ENCODE measurements around the gene RXRA.

GRCh38 chr9:134401391-134401790, 75.1 kb downstream of the RXRA start:
- TF ChIP-seq CTCF (IDR thresholded peaks at IDR 0.05) (no peak), POLR2A (IDR thresholded peaks at IDR 0.05) (no peak)

Data from thyroid gland (tissue), 4 donors.